NCI-H187 (cell line): ENCODE data around the gene NPPC.
A peak's percentile ranks its signal among the peaks of the same experiment; 100 is the strongest.

ENCODE experiments used
- DNase-seq, 2 experiments: peaks; one replicate each; lab custom pipeline; 2025; lab: John Stamatoyannopoulos, UW

The NPPC gene

DNA sequence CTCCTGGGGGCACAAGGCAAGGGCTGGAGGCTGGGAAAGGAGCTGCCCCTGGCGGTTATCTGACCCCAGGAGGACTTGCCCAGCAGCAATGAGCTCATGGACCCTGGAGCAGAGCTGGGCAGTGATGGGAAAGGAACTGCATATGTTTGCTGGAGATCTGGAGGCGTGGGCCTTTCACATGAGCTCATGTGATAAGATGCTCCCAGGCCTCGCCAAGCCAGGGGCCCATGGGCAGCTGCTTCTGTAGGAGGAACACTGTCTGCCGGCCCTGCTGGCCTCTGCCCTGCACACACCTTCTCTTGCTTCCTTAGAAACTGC lies 9.0 kb upstream of the NPPC start:
- no peak for DNase-seq

DNA sequence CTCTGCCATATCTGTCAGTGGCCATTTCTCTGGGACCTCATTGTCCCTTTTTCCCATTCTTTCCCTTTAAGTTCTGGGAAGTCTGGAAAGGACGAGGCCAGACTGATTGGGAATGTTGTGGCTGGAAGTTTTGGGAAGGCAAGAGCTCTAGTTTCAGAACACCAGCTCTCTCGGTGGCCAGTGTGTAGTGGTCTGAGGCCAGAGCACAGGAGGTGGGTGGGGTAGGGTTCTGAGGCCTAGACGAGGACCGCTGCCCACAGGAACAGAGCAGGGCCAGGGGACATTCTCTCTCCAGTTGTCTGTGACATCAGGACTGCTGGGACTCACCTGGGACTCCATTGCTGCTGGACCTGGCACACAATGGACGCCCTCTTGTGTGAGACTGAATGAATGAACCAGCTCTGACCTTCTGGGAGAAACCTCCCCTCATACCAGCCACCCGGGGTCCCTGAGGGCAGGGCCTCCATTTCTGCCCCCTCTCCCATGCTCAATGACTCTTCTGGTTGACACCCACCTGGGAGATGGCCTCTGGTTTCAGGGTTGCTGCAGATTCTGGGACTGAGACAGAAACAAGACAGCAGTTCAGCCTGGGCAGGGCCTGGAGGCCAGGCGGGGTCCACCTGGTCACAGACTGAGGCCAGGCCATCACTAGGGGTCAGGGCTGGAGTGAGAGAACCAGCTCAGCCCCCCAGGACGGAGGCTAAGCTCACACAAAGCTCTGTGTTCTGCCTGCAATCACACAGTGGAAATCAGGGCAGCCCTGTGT lies 8.4 kb upstream of the NPPC start:
- no peak for DNase-seq

DNA sequence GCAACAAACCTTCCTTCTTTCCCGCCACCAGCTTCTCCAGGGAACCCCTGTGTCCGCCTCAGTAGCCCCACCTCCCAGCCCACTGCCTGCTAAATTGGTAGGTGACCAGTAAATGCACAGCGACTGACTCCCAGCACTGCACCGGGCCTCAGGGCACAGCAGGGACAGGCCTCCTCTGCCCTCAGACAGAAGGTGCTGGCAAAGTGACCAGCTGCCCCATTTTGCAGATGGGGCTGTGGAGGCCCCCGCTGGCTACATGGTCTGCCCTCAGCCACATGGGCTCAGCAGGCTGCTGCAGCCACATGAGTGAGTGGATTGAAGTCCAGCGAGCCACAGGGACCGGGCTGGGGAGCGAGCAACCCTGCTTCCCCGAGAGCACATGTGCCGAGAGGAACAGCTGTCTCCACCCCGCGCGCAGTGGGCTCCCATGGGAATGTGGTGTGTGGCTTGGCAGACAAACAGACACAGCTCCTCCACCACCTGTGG lies 7.8 kb upstream of the NPPC start:
- DNase-seq, result no peak

DNA sequence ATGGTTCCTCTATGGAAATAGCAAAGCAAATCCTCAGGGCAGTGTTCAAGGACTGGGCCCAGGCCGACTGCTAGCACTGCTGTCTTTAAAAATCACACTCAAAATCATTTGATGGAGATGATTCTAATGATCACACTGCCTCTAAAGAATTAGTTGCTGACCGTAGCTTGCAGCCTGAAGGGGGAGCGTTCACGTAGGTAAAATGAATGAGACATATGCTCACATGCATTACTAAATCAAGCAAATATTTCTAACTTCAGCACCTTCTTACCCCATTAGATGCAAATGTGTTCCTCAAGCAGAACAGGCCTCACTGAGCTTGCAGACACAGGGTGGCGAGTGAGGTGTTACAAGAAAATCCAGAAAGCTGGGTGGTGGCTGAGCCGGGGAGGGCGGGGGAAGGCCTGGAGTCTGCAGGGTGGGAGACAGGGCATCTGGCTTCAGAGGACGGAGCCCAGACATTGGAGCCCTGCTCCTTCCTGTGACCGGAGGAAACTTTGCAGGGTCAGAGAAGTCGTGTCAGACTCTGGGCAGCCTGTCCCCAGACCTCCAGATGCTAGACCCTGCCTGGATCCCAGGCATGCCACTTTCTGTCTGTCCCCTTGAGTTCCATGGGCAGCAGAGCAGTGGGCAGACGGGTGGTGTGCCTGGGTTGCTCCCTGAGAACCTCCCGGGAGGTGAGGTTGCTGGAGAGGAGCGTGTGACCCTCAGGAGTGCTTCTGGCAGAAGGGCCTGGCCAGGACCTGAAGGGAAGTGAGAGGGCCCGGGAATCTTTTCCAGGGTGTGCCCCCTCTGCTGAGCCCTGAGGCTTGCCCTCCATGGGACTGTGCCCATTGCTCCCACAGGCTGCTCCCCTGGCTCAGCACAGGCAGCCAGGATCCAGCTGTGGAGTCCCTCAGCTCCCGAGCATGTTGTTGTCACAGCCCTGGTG lies 7.1 kb upstream of the NPPC start:
- no peak for DNase-seq

DNA sequence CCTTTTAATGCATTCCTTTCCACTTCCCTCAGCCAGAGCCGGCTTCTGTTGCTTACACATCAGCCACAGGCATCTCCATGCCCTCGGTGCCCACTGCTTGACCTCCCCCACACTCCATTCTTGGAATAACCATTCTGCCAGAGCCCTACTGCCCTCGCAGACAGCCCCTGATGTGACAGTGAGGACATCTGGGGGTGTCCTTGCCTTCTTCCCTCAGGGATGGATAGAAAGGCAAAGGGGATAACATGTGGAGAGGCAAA lies 6.4 kb upstream of the NPPC start:
- DNase-seq, result no peak

DNA sequence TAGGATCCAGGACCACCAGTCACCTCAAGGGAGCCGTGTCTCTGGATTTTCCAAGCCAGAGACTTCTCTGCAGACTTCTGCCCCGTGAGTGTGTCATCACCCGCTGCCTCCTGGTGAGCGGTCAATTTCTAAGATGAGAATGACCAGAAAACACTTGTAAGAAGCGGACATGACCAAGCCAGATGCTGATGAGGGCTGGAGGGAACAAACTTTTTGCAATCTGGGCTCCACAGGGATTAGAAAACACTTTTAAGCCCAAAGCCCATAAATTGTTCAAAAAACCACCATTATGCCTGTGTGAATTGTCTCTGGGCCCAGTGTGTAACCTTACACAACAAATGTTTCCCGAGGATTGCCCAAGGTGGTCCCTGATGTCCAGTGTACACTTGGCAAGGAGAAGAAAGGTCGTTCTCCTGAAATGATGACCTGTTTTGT lies 5.3 kb upstream of the NPPC start:
- DNase-seq, result no peak

DNA sequence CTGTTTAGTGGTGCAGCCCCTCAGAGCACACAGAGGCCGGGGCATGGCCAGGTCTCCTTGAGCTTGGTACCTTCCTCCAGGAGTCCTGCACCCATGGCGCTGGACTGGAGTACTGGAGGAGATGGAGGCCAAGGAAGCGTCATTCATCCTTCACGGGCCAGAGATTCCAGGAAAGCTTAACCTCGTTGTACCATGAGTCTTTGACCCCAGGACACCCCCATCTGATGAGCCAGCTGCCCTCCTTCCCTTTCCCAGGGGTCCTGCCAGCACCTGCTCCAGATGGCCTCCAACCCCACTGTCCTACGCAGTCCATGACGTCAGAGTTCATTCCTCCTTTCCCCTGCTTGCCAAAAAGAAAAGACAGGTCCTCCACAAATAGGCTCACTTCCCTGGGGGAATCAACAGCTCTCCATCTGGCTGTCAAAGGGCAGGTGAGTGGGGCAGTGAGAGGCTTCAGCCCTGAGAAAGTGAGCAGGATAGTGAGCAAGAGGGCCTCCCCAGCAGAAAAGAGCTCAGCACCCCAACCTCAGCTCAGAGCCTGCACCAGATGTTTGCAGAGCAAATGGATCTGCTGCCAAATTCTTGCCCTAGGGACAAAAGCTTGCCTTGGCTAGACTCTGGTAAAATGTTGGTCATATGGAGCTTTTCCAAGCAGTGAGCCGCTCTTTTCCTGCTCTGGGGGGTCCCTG lies 4.5 kb upstream of the NPPC start:
- DNase-seq, result no peak

DNA sequence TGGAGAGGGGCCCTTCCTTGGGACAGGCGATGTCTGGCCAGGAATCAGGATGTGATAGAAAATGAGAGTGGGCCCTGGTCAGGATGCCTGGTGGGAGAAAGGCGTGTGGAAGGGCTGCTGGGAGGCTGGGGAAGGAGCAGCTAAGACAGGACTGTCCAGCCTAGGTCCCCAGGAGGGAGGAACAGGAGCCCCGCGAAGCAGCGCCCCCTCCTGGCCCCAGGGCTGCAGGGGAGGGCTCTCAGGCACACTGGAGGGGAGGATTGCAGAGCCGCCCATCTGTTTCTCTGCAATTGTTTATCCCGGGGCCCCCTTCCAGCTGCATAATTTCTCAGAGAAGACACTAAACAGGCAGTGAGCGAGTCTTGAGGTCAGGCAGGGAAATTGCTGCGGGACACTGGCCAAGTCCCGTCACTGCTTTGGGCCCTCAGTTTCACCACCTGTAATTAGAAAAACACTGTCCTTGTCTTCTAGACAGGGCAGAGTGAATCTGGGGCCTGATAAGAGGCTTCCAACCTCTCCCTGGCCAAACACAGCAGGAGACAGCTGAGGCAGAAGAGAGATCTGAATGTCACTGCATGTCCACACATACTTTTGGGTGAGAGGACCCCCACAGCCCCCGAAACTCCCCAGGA lies 3.9 kb upstream of the NPPC start:
- DNase-seq, result no peak

DNA sequence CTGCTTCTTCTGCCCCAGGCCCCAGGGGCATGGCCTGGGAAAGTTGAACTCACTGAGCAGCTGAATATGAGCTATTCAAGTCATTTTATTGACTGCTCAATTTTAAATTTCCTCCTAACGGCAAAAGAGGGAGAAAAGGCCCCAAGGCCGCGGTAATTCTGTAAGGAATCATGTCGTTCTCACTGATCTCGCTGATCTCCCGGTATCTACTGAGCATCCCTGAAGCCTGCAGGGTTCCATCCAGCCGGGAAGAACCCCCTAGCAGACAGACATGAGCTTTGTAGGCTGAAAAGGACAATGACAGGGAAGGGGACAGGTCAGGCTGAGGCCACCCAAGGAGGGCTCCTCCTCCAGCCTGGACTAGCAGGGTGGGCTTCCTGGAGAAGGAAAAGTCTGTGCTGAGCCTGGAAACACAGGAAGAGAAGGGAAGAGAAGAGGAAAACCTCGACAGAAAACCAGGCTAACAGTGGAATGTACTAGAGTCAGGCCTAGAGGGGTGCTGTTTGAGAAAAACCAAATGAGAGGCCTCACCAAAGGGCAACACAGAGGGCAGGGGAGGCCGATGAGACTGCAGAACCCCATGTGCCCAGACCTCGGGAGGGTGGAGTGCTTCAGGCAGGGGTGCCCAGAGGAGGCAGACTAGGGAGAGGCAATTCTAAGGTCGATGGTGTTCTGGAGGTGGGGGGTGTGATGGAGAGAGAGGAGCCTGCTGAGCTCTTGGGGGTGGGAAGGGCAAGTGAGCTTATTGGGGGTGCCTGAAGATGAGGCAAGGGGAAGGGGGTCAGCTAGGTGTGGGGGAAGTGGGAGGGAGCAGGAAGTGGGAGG lies 2.9 kb upstream of the NPPC start:
- DNase-seq, result no peak

DNA sequence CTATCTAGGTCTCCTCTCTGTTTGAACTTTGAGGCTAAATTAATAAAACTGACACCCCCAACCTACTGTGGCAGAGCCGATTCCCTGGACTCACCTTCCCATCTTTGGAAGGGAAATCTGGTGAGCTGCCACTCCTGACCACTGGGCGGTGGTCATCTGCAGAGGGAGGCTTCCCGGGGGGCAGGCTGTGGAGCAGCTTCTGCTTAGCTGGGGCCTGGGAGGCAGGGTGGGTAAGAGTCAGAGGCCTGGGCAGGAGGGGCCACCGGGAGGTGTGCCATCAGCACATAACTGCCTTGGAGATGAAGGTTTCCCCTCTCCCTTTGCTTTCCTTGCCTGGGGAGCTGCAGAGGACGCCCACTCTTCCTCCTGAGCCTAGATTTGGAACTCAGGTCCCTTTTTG lies 2.3 kb upstream of the NPPC start:
- DNase-seq, result no peak

DNA sequence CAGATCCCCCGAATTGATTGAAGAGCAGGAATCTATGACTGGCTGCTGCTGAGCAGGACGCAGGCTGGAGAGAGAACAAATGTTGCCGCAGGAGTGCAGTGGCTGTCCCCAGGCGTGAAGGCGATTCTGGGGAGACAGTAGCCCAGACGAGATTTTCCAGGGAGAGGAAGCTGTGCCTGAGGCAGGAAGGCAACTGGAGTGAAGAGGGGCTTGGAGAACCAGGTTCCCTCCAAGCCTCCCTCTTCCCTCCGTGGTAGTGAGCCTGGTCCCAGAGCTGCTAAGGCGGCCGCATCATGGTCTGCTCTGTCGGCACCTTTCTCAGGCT lies 1.3 kb upstream of the NPPC start:
- DNase-seq, result no peak

DNA sequence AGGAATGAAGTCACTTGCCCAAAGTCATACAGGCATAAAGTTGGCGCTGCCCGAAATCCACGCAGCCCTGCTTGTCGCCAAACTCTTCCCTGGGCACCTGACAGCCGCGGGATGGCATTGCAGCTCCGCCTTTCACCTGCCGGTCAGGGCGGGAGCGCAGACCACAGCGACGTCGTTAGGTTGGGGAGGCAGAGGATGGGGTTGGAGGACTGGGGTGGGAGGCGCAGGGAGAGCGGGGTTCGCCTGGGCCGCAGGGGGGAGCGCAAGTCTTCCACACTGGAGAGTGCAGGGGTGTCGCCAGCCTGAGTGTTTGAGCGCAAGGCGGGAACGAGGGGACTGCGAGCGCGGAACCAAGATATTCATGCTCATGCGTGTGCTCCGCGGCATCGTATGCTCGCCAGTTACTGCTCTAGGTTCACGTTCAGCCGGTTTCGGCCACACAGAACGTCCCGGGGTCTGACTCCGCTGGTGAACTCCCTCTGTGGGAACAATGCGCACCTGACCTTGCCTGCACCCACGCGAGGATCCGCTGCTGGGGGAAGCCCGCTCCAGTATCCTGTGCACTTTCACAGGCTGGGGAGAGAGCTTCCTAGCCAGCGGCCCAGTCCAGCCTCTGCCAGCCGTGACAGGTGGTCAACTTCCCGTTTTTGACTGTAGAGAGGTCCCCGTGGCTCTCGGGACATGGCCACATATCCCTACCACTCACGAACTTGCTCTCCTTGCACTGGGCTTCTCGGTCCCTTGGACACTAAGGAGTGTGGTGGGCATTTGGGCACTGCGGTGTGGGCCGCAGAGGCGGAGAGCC lies 767 bp upstream of the NPPC start:
- no peak for DNase-seq

DNA sequence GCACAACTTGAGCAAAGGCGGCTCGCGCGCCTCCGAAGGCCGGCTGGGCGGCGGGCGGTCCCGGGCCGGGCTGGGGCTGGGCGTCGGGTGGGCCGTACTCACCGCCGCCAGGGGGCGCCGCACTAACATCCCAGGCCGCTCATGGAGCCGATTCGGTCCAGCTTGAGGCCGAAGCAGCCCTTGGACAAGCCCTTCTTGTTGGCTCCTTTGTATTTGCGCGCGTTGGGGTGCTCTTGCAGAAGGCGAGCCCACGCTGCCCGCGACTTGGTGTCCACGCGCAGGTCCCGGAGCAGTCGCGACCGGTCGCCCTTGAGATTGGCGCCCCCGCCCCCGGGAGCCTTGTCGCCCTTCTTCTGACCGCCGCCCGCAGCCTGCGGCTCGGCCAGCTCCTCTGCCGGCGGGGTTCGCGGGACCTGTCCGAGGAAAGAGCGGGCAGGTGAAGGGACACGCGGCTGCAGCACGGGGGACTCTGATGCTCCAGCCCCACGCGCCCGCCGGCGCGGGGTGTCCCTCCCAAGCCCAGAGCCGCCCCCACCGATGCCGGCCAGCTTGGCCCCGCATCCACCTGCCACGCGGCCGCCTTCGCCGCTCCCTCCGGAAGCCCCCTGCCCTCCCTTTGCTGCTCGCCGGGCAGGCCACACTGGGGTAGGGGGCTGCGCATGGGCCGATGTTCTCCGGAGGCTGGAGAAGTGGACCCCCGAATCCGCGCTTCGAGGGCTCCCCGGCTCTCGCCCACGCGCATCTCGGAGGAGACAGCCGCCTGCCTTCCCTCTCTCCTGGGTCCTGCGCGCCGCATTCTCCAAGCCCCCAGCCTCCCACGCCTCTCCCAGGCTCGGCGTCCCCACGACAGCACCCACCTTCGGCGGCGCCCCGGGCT lies 655 bp downstream of the NPPC start:
- DNase-seq, result peak in 1 of 2 experiments; percentile 42

DNA sequence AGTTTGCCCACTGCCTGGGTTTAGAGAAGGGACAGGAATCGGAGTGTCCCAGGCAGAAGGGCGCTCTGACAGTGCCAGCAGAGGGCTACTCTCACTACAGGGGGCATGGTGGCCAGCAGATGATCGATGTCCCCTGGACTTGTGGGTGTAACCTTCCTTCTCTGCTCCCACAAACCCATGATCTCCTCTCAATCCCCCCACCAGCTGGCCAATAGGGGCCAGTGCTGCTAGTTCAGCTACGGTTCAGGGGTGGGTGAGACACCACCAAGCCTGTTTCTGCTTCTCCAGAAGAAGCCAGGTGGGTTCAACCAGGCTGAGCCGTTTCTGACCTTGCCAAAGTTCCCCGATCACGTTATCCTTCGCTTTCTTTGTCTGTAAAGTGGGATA lies 1.3 kb downstream of the NPPC start:
- no peak for DNase-seq

DNA sequence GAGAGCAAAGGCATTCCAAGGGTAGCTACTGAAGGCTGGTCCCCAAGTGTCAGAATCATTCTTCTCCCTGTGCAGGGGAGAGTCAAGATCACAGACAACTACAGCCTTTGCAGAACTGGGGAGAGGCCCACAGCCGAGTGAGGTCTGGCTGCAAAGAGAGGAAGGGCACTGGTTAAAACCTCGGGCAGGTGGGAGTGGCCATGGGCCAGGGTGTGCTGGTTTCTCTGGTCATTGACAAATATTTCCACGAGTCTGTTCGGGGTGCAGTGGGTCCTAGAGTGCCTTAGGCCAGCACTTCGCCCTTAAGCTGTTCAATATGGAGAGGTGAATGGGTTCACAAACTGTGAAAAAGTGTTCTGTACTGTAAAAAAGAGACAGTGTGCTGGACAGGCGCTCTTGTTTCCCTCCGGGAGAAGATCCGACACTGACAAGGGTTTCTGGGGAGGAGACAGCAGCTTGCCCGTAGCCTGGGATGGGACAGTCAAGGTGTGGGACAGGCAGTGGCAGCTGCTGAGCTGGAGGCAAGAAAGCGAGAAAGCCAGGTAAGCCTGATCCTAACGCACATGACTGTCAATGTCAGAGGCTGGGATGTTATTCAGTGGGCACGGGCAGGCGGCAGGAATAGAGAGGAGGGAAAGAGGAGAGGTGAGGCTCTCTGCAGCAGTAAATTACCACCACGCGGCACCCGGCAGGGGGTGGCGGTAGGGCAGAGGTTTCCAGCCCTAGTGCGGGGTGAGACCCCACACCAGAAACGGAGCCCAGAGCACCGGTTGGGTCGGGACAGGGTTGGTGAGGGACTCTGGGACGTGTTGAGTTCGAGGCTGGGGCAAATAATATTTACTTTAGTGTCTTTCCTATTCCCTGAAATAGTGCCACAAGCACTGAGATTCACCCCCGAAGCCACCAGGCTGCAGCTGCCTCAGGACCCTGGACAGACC lies 2.0 kb downstream of the NPPC start:
- DNase-seq, result no peak

DNA sequence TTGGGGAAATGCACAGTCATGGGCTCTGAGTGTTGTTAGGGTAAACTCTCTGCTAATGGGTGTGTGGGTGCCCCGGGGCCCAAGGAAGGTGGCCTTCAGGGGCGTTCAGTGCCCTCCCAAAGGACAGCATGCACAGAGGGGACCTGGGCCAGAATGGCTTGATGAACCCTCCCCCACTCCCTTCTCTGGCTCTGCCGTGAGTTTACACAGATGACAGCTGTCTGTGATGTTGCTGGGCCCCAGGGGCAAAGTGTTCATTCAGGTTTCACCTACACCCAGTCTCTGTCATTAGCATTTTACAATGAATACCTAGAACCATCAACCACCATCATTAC lies 3.2 kb downstream of the NPPC start:
- DNase-seq, result no peak

DNA sequence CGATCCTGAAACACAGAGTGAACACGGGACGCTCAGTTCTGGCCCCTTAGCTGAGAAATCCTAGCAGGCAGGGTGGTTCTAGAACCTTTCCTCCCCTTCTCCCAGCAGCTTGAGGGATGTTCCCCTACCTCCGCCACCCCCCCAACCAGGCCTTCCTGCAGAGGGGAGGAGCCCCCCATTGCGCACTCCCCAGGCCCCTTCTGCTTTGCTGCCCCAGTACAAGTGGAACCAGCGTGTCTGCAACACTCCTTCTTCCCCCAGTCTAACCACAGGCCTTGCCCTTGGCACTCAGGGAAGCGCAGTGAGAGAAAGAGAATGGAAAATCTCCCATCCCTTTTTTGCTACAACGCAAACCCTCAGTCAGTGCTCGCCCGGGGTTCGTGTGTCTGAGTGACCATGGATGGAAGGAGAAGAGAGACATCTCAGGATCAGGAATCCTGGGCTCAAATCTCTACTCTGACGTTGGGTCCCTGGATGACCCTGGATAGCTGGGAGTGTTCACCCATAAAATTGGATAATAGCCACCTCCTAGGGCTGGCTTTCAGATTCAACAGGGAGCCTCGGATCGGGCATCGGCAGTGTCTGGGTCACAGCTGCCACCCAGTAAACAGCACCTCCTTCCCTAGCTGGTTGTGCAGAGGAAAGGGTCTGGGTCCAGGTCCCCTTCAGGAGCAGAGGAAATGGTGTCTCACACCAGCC lies 3.7 kb downstream of the NPPC start:
- no peak for DNase-seq

DNA sequence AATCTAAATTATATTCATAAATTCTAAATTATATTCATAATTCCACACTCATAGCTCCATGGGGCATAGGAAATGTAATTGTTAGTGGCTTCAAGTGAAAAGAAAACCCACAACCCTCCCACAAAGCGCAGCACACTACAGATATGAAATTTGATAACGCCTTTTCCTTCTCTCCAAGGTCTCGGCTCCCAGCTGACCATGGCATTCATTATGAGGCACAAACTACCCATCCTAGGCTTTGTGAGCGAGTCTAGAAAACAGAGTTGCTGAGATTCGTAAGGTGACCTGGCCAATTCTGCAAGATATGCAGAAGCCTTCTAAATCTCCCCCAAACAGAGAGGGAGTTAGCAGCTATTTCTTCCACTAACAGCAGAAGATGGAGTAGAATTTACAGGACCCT lies 5.4 kb downstream of the NPPC start:
- no peak for DNase-seq
